HG03103 (cell line): ENCODE measurements around the gene LOXL3.

ENCODE experiments used
- ATAC-seq: cut with Tn5 transposase; IDR thresholded peaks from one replicate; pipeline ENCODE4 v1.9.1; 2021; ENCODE audit warnings: low read depth; ENCODE audit not compliant: unreplicated experiment

The LOXL3 gene

DNA sequence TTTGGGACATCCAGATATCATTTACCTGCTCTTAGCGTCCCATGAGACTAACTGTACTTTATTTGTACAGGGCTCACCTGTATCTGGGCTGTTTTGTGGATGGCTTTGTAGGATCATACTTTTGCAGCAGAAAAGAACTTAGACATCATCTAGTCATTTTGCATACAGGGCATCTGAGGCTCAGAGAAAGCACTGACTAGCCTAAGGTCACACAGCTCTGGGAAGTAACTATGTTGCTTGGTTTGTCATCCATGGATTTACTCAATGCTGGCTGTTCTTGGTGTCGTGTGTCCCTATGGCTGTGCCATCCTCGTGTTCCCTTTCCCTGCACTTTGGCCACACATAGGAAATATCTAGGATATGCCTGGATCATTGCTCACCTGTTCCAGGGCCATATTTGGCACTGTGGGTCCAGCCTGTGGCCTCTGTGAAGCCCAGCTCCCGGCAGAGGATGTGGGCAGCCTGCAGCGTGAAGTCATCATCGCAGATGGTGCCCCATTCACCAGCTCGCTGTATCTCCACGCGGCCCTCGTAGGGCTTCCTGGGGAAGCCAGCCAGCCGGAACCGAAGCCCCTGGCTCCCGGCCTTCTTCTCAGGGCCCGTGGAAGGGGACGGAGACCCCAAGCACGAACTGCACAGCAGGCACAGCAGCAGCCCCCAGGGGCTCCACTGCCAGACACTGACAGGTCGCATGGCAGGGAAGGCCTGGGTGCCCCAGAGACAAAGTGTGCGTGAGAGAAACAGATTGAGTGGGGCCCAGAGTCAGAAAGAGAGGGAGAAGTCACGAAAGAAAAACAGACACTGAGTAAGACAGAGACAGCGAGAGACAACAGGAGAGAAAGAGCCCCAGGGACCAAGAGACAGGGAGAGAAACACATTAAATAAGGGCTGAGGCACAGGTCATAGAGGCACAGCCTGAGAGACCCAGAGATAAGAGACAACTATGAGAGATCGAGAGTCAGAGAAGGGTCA lies 1.5 kb downstream of the LOXL3 start:
- ATAC-seq = no peak

DNA sequence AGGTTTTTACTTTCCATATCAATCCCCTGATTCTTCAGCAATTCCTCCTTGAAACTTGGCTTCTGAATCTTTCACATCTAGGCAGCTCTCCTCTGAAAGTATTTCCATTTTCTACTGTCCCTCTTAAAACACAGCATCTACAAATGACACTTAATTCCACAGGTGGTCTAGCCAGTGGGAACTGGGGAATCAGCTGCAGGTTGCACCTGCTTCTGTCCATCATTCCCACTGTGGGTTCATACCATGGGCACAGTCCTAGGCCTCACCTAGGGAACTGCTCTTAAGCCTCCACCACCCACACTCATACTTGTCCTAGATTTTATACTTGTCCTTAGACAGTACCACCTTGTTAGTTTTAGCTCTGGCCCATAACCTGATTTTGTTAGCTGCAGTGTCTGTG lies 2.2 kb downstream of the LOXL3 start:
- no peak for ATAC-seq

DNA sequence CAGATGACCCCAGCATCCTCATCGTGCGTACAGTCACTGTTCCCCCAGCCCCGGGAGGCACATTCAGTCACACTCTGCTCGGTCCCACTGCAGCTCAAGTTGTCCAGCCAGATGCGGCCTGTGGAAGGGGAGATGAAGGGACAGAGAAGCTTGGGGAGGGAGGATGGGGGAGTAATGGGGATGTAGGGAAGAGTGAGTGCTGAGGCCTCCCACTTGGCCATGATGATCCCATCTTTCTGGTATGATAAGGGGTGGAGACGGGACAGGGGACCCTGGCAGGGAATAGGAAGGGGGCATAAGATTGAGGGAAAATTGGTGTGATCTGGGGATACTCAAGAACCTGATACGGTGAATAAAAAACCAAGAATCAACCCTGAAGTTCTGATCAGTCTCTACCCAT lies 3.5 kb downstream of the LOXL3 start:
- ATAC-seq = no peak

DNA sequence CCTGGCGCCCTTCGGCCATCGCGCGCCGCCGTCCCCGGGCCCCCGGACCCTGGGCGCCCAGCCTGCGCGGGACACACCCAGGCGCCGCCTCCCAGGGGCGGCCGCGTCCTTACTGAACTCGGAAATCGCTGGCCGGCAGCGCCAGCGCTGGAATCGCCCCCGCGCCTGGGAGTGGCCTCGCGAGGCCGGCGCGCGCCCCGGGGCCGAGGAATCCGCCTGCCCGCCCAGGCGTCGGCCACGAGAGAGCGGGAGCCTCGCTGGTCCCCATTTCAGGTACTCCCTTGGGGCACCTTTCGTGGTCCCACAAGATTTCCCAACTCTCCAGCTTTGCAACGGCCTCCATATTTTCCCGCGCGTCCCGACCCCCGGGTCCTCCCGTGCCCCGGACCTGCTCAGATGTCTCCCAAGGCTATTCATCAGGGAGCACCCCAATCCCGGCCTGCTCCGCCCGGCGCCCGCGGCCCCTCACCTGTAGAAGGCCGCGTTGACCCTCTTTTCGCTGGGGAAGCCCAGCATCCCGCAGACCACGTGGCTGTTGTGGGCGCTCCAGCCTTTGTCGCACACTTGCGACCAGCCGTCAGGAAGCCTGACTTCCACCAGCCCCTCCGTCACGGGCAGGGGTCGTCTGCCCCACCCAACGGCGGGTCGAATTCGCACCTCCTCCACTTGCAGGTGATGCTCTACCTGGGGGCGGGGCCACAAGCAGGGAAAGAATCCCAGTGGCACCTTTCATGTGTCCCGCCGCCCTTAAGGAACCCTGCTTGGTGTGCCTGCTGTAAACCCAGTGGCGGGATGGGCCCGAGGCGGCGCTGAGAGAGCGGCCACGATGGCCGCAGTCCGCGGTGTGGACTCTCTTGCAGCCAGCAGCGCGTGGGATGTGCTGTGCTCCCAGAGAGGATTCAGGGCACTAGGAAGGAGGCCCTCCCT lies 4.6 kb downstream of the LOXL3 start:
- no peak for ATAC-seq

DNA sequence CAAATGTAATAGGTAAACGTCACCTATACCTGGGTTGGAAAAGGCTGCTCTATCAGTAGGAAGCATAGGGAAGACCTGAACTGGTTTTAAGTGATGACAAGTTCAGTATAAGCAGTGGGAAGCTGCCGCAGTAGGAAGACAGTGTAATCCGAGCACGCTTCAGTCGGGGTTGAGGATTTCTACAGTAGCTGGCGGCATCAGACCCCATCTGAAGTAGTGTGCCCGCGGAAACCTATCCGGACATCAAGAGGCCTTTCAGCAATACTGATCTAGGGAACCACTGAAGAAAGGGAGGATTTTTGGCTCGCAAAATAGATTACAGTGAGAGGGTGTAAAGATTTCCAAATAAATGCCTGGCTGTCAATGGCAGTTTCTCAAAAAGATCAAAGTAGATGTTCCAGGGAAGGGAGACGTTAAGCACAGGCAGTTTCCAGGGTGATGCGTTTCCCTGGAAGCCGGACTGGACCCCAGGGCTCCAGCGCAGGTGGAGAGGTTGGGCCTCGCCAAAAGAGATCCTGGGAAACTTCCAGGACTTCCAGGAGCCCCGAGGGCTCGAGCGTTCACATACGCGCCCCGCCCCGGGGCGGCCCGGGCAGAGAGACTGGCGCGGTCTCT lies 5.3 kb downstream of the LOXL3 start:
- no peak for ATAC-seq

DNA sequence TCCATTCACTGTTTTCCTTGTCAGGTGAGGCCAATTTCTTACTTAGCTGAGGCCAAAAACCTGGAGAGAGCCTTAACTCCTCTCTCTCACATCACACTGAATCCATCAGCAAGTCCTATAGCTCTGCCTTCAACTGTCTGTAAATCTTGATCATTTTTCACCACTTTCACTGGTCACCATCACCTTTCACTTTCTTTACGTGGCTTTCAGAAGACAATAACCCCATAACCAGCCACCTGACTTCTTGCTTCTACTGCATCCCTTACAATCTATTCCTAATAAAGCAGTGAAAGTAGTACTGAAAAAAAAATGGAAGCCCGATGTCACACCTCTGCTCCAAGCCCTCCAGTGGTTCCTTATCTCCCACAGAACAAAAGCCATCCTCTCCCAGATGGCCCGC lies 7.7 kb downstream of the LOXL3 start:
- ATAC-seq = no peak

DNA sequence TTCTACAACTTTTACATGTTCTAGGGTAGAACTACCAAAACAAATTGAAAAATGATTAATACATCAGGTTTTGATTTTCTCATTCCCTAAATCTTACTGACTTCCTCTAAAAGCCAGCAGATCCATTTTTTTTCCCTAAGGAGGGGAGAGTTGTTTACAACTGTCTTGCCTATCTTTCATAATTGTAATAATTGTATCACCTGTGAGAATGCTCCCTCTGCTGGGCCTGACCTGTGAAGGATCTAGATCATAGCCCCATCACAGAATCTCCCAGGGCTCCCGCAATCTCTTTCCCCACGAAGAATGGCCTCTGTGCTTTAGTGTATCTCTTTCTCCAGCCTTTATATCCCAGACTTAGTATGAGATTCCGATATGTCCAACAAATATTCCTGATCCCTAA lies 9.1 kb downstream of the LOXL3 start:
- no peak for ATAC-seq

DNA sequence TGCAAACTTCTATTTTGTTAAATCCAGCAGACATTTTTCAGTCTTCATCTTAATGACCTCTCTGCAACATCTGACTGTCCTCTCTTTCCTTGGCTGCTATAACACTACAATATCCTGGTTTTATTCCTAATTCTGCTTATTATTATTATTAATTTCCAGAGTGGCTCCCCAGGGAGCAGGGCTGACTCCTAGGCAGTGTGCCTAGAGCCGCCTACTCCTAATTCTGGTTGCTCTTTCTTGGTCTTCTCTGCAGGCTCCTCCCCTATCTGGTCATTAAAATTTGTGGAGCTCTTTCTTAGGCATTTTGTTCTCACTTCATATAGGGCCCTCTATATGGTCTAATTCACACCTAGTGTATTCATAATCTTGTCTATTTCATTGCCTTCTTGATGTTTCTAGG lies 10.8 kb downstream of the LOXL3 start:
- ATAC-seq = no peak

DNA sequence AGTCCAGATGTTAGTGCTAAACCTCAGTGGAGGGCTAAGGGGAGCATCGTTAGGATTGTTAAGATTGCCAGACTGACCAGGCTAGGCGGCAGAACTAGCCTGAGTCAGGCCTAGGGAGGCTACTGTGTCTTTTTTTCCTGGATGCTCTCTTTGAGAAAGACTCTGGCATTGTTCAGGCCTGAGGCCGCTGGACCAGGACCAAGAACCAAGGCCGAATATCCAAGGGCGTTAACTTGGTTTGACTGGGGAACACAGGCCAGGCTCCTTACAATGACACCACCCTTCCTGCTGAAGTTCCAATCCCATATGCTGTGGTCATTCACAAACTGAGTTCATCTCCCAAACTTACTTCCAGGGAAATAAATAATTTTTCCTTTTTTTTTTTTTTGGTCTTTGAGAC lies 13.5 kb downstream of the LOXL3 start:
- ATAC-seq = no peak

DNA sequence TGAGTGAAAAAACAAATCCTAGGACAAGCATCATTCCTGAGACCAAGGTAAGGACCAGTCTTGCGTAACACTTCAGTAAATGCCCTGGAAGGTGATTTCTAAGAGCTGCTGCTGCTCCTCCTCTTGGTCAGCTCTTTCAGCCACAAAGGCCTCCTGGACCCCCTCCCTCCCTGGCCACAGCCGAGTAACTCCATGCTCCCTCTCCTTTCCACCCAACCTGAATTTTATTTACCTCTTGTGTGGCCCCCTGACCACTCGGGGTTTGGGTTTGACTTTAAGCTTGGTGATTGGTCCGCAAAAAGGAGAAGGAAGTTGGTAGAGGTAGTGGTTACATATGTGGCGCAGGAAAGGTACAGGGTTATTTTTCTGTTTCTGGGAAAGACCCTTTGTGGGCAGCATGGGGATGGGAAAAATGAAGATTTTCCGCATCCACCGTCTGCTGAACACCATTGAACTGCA lies 14.8 kb downstream of the LOXL3 start:
- ATAC-seq = no peak

DNA sequence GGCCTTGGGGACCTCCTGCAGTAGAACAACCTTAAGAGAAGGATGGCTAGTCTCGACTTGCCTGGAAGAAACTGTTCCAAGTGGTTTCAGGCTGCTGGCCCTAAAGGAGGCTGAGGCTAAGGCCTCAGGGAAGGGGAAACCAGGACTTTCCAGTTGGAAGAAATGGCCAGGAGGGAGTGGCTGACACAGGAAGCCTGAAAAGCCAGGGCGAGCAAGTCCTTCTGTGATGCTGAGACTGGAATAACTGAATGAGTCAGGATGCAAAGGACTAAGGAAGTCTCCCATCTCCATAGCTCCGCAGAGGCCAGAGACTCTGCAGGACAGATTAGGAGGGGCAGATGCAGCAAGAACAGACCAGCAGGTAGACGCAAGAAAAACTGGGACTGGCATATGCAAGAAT lies 16.6 kb downstream of the LOXL3 start:
- ATAC-seq = no peak

DNA sequence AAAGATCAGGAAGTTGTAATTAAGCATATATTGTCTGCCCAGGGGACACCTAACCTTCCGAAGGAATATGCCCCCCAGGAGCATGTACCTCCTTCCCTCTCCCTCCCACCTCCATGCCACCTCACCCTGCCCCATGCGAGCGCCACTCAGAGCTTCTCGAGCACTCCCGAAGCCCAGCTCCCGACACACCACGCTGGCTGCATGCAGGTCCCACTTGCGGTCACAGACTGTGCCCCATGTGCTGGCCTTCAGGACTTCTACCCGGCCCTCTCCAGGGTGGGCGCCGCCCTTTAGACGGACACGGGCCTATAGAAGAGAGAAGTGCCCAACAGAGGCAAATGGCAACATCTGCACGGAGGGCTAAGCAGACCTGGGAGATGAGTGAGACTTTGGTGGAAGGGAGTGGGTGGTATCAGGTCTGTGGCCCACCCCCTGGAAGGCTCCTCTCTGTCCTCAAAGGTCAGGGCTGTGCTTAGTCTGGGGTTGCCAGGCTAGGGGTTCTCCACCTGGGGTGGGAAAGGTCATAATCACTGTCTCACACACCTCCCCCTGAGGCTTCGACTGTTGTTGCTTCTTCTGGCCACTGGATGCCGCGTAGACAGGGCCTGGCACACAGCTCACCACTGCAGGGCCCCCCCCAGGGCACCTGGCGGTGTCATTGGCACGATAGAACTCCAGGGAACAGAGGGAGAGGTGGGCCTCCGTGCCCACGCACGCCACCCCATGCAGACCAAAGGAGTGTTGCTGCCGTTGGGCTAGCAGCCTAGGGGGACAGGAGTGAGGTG lies 17.4 kb downstream of the LOXL3 start:
- no peak for ATAC-seq

DNA sequence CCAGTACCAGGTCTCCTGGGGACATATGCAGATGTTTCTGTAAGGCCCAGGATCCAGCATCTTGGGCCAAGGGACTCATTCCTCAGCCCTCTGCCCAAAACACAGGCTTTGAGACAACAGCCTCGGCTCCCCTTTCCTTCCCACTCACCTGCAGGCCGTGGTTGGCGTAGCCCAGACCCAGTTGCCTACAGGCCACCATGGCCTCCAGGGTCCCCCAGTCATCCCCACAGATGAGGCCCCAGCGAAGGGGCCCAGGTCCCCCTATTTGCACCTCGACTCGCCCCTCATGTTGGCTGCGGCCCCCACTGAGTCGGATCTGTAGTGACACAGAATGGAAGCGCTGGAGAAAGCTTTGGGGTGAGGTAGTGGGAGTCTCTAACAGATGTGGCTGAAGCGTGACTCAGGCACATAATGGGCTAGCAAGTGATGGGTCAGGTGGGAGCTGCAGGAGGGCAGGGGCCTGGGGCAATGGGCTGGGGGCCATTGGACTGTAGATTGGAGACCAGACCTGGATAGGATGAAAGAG lies 18.2 kb downstream of the LOXL3 start:
- no peak for ATAC-seq

DNA sequence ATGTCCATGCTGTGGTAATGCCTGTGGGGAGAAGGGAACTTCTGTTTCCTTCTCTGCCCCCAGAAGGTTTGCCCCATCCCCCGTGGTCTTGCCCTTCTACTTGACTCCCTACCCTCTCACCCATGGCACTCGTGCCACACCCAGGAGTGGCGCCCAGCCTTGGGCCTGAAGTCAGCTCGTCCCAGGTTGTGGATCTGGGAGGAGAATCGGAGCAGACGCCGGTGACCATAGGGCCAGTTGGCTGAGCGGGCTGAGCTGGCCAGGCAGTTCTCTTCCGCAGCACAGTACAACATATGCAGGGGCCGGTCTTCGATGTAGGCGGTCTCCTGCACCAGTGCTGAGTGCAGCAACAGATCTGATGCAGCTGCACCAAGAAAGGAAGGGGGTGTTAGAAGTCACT lies 19.3 kb downstream of the LOXL3 start:
- no peak for ATAC-seq

DNA sequence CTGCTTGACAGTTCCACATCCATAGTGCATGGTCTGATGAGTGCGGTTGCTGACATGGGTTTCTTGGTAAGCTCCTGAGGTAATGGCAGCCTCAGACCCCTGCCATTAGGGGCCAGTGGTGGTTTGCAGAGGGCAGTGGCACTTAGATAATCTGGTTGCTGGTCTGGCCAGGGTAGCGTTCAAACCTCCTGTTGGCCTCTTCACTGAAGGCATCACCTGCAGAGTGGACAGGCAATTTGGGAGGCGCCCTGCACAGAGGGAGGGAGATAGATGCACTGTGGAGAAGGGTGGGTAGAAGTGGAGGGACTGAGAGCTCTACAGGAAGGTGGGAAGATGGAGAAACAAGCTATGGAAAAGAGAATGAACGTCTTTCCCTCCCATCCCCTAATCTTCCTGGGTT lies 20.3 kb downstream of the LOXL3 start:
- no peak for ATAC-seq

DNA sequence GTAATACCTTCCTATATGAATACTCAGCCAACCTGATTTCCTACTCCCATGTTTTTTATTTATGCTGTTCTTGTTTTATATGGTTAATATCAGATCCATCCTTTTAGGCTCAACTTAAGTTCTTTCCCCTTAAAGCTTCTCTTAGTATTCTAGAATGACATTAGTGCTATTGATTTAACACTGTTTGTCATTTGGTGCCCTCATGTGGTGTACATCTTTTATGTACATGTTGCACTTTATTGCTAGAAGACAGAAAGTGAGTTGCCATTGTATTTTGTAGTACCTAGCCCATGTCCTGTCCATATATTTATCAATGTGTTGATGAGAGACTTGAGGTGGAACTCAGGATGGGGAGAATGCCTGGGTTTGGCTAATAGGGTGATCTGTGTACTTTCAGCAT lies 21.5 kb downstream of the LOXL3 start:
- no peak for ATAC-seq

DNA sequence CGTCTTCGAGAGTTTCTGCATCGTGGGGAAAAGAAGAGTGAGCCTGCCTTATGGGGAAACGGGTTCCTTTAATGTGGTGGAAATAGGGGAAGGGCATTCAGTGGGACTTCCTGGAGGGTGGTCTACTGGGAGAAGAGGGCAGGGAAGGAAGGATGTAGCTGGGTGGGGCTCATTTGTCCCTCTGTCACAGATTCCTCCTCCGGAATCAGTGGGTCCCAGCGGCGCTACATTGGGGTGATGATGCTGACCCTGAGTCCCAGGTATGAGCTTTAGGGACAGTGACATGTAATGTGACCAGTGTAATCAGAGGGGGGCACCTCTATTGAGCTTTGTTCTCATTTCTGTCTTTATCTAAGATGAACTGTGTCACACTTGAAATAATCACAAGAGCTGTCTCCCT lies 22.1 kb downstream of the LOXL3 start:
- ATAC-seq = no peak

DNA sequence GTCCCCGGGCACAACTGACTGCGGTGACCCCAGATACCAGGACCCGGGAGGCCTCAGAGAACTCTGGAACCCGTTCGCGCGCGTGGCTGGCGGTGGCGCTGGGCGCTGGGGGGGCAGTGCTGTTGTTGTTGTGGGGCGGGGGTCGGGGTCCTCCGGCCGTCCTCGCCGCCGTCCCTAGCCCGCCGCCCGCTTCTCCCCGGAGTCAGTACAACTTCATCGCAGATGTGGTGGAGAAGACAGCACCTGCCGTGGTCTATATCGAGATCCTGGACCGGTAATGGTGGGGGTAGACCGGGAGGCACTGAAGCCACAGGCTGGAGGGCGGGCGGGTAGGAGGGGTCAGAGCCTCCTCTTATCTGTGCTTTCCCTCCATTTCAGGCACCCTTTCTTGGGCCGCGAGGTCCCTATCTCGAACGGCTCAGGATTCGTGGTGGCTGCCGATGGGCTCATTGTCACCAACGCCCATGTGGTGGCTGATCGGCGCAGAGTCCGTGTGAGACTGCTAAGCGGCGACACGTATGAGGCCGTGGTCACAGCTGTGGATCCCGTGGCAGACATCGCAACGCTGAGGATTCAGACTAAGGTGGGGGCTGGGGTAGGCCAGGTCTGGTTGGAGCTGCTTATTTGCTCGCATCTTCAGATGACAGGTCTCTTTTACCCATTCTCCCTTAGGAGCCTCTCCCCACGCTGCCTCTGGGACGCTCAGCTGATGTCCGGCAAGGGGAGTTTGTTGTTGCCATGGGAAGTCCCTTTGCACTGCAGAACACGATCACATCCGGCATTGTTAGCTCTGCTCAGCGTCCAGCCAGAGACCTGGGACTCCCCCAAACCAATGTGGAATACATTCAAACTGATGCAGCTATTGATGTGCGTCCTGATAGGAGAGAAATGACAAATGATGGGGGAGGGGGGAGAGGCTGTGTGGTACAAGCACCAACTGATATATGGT lies 23.2 kb downstream of the LOXL3 start:
- ATAC-seq = no peak
